RWPE2 (cell line): Measurements from ENCODE around the gene CYCS.

ENCODE experiments used
- ATAC-seq: fragments of 200-7000 bp; cut with Tn5 transposase; 3 replicates; pipeline ENCODE4 v1.9.1; 2021; ENCODE audit warnings: low read depth
- DNase-seq: peaks from one replicate; pipeline ENCODE4 v3.0.0-alpha.2; 2020; ENCODE audit warnings: low spot score
- H3K27ac ChIP-seq: fragments of 450-650 bp; 2 replicates; pipeline ENCODE4 v1.5.1; 2017; ENCODE audit warnings: mild to moderate bottlenecking; ENCODE audit not compliant: poor library complexity, severe bottlenecking
- H3K27me3 ChIP-seq: fragments of 250-450 bp; sonication (Bioruptor Pico); 2 replicates; pipeline ENCODE4 v1.5.1; 2021; ENCODE audit warnings: mild to moderate bottlenecking, moderate library complexity; ENCODE audit not compliant: insufficient read depth, poor library complexity, severe bottlenecking
- H3K36me3 ChIP-seq: fragments of 250-450 bp; sonication (Bioruptor Pico); 2 replicates; pipeline ENCODE4 v1.5.1; 2020; ENCODE audit warnings: low read depth, mild to moderate bottlenecking, moderate library complexity
- H3K4me1 ChIP-seq: fragments of 250-450 bp; sonication (Bioruptor Pico); 2 replicates; pipeline ENCODE4 v1.5.1; 2021; ENCODE audit warnings: mild to moderate bottlenecking, moderate library complexity; ENCODE audit not compliant: insufficient read depth, poor library complexity, severe bottlenecking
- H3K4me3 ChIP-seq: fragments of 250-450 bp; sonication (Bioruptor Pico); 2 replicates; pipeline ENCODE4 v1.5.1; 2021; ENCODE audit warnings: mild to moderate bottlenecking, moderate library complexity; ENCODE audit not compliant: severe bottlenecking
- H3K9me3 ChIP-seq: fragments of 250-450 bp; sonication (Bioruptor Pico); 2 replicates; pipeline ENCODE4 v1.5.1; 2021; ENCODE audit warnings: mild to moderate bottlenecking, moderate library complexity; ENCODE audit not compliant: severe bottlenecking
- CTCF ChIP-seq: fragments of 450-650 bp; IDR thresholded peaks from one replicate; pipeline ENCODE4 v1.5.1; 2017; ENCODE audit warnings: mild to moderate bottlenecking, moderate library complexity; ENCODE audit not compliant: poor library complexity, severe bottlenecking

Gene CYCS

GRCh38 chr7:25125137-25125946 lies at the start of gene CYCS:
TSS of gene CYCS (minus strand) at chr7:25125260. CDS start at chr7:25124119, 1,141 bp downstream.
- peak within 1 kb of the TSS; percentile 52 for H3K27ac ChIP-seq
- peak; percentile 91 for ATAC-seq
- H3K36me3 ChIP-seq: peaks cover 43% of the 10 kb centered on the region
- peaks cover 15% of the 10 kb centered on the region for H3K4me1 ChIP-seq
- no peaks in the 10 kb centered on the region for H3K9me3 ChIP-seq
- H3K4me3 ChIP-seq: peak within 1 kb of the TSS; percentile 50
- H3K27me3 ChIP-seq: no peaks in the 10 kb centered on the region
- TF ChIP-seq CTCF: no peak
- peak; percentile 100 for DNase-seq

GRCh38 chr7:25173184-25173583 lies 48.1 kb upstream of the CYCS start:
- Histone ChIP-seq H3K4me1 (no peaks in the 10 kb centered on the region), H3K4me3 (no peak overlapping the region), H3K9me3 (no peaks in the 10 kb centered on the region), H3K36me3 (no peaks in the 10 kb centered on the region), H3K27ac (no peak overlapping the region), H3K27me3 (no peaks in the 10 kb centered on the region)
- TF ChIP-seq CTCF: no peak
- ATAC-seq (no peak), DNase-seq (no peak)

- Histone ChIP-seq H3K36me3 (no peaks in the 10 kb centered on the region), H3K4me3 (no peak overlapping the region), H3K9me3 (no peaks in the 10 kb centered on the region), H3K4me1 (no peaks in the 10 kb centered on the region), H3K27me3 (no peaks in the 10 kb centered on the region), H3K27ac (no peak overlapping the region)
- ATAC-seq: no peak
- TF ChIP-seq CTCF: no peak
- DNase-seq: no peak
Measured at GRCh38 chr7:25171516-25171915, 46.5 kb upstream of the CYCS start.

- Histone ChIP-seq H3K27ac (no peak overlapping the region), H3K27me3 (no peaks in the 10 kb centered on the region), H3K4me1 (no peaks in the 10 kb centered on the region), H3K4me3 (no peak overlapping the region), H3K9me3 (no peaks in the 10 kb centered on the region), H3K36me3 (no peaks in the 10 kb centered on the region)
- DNase-seq: no peak
- ATAC-seq: no peak
- TF ChIP-seq CTCF: no peak
Measured at GRCh38 chr7:25171071-25171470, 46.0 kb upstream of the CYCS start.

GRCh38 chr7:25169683-25170082 lies 44.6 kb upstream of the CYCS start:
- no peak for ATAC-seq
- no peaks in the 10 kb centered on the region for H3K4me1 ChIP-seq
- no peak overlapping the region for H3K27ac ChIP-seq
- no peaks in the 10 kb centered on the region for H3K9me3 ChIP-seq
- no peaks in the 10 kb centered on the region for H3K36me3 ChIP-seq
- TF ChIP-seq CTCF: no peak
- H3K4me3 ChIP-seq: no peak overlapping the region
- H3K27me3 ChIP-seq: no peaks in the 10 kb centered on the region
- DNase-seq: no peak
